Stomach (tissue), 4 donors: ENCODE data around the gene KRT38.

ENCODE experiments used
- EP300 ChIP-seq: sonication (generic); formaldehyde crosslinking; IDR thresholded peaks from one replicate; pipeline ENCODE4 v1.6.1; 2017; ENCODE audit warnings: antibody characterized with exemption
- POLR2A ChIP-seq, 4 donors: fragments of 450-650 bp; IDR thresholded peaks; one replicate each; pipeline ENCODE4 v1.6.1; 2016; ENCODE audit warnings: antibody characterized with exemption in 4 of 4, control low read depth in 2 of 4, mild to moderate bottlenecking in 1 of 4, moderate library complexity in 1 of 4
- TF ChIP-seq, protein P1 (sequence below), 7 experiments: fragments of 450-650 bp in 4 of 7; fragments of 200-600 bp in 3 of 7; sonication (generic) in 3 of 7; IDR thresholded peaks; one replicate each; pipeline ENCODE4 v1.5.1; 2016 to 2019; ENCODE audit warnings: antibody characterized with exemption in 7 of 7, control low read depth in 2 of 7, mild to moderate bottlenecking in 1 of 7

DNA sequence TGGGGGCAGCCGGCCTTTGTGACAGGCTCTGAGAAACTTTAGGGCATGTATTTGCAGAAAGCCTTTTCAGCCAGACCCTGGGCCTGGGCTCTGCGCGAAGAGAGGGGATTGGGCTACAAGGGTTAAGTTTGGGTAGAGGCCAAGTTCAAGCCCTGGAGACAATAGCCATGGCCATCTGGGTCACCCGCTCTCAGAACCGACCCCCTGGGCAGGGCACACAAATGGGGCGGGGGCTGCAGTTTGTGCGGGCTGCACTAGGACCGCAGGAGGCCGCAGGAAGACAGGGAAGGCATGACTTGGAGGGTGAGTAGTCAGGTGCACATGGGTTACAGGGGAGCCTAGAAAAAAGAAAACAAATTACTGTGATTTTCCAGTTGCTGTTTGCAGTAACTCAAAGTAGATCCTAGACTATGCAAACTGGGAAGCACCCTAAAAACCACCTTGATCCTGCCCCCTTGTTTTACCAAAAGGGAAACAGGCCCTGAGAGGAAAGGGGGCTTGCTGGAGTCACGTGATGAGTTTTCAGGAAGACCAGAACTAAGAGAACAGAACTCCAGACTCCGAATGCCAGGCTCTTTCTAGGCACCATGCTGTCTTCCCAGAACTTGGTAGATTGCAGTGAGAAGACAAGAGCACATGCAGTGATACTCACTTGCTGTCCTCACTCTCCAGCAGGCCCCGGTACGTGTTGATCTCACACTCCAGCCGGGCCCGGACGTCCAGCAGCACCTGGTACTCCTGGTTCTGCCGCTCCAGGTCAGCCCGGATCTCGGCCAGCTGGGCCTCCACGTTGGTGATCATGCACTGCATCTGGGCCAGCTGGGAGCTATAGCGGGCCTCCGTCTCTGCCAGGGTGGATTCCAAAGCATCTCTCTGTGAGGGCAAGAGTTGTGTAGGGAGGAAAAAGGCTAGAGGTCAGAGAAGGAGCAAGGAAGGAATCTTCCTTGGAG is 36.4 kb upstream of the KRT38 start:
- TF ChIP-seq, protein P1, sequence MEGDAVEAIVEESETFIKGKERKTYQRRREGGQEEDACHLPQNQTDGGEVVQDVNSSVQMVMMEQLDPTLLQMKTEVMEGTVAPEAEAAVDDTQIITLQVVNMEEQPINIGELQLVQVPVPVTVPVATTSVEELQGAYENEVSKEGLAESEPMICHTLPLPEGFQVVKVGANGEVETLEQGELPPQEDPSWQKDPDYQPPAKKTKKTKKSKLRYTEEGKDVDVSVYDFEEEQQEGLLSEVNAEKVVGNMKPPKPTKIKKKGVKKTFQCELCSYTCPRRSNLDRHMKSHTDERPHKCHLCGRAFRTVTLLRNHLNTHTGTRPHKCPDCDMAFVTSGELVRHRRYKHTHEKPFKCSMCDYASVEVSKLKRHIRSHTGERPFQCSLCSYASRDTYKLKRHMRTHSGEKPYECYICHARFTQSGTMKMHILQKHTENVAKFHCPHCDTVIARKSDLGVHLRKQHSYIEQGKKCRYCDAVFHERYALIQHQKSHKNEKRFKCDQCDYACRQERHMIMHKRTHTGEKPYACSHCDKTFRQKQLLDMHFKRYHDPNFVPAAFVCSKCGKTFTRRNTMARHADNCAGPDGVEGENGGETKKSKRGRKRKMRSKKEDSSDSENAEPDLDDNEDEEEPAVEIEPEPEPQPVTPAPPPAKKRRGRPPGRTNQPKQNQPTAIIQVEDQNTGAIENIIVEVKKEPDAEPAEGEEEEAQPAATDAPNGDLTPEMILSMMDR (IDR thresholded peaks at IDR 0.05) = no peak
- TF ChIP-seq POLR2A (IDR thresholded peaks at IDR 0.05) = no peak
- no peak for TF ChIP-seq EP300
